ENCODE data around the gene PPP1R37.

PPP1R37 gene

GRCh38 chr19:45076029-45076850 lies 16.7 kb upstream of the PPP1R37 start, which contains the start of gene ZNF296:
ZNF296 (minus strand) TSS chr19:45076478; CDS start chr19:45076373, 105 bp downstream.
- TF ChIP-seq CTCF (IDR thresholded peaks at IDR 0.05; ENCODE audit: extremely low read depth, insufficient read depth, missing control alignments), result no peak
- in situ Hi-C loops (cut with MboI; ENCODE audit: low pct_unique_long_range_greater_than_20kb, low sequenced_read_pairs, unreplicated experiment), result no loop called here
- peak; percentile 94 for DNase-seq (ENCODE audit: low spot score)

- in situ Hi-C loops (cut with MboI; ENCODE audit: low pct_unique_long_range_greater_than_20kb, low sequenced_read_pairs, unreplicated experiment), result no loop called here
- DNase-seq (ENCODE audit: low spot score), result no peak
- no peak for TF ChIP-seq CTCF (IDR thresholded peaks at IDR 0.05; ENCODE audit: extremely low read depth, insufficient read depth, missing control alignments)
Observed at GRCh38 chr19:45076851-45077730, 15.9 kb upstream of the PPP1R37 start.

- in situ Hi-C loops (cut with MboI; ENCODE audit: low pct_unique_long_range_greater_than_20kb, low sequenced_read_pairs, unreplicated experiment), result no loop called here
- no peak for DNase-seq (ENCODE audit: low spot score)
- no peak for TF ChIP-seq CTCF (IDR thresholded peaks at IDR 0.05; ENCODE audit: extremely low read depth, insufficient read depth, missing control alignments)
Observed at GRCh38 chr19:45078390-45079062, 14.5 kb upstream of the PPP1R37 start.

- in situ Hi-C loops (cut with MboI; ENCODE audit: low pct_unique_long_range_greater_than_20kb, low sequenced_read_pairs, unreplicated experiment), result no loop called here
- peak; percentile 4 for TF ChIP-seq CTCF (IDR thresholded peaks at IDR 0.05; ENCODE audit: extremely low read depth, insufficient read depth, missing control alignments)
- DNase-seq (ENCODE audit: low spot score), result peak; percentile 84
Observed at GRCh38 chr19:45079063-45079910, 13.7 kb upstream of the PPP1R37 start, which contains the start of gene GEMIN7. GEMIN7 (plus strand) TSS chr19:45079260; CDS start chr19:45090115, 10,855 bp downstream.

- DNase-seq (ENCODE audit: low spot score), result no peak
- in situ Hi-C loops (cut with MboI; ENCODE audit: low pct_unique_long_range_greater_than_20kb, low sequenced_read_pairs, unreplicated experiment), result no loop called here
- TF ChIP-seq CTCF (IDR thresholded peaks at IDR 0.05; ENCODE audit: extremely low read depth, insufficient read depth, missing control alignments), result no peak
Observed at GRCh38 chr19:45079911-45080370, 13.0 kb upstream of the PPP1R37 start.

Measured in GM13977 (cell line).